Epithelial cell of prostate (primary cell): ENCODE measurements around the gene KIF17.
"Not testable (repeated sequence)": the region's sequence is repeated elsewhere in the genome, so short reads cannot be mapped to it uniquely, and the experiment has no call there.

Experiments used
- DNase-seq: peaks from one replicate; pipeline ENCODE4 v3.0.0-alpha.2; 2011; ENCODE audit warnings: low read depth, low spot score
- H3K27ac ChIP-seq: fragments of 450-650 bp; 2 replicates; pipeline ENCODE4 v1.5.1; 2017; ENCODE audit warnings: mild to moderate bottlenecking

Gene KIF17

GRCh38 chr1:20696397-20697333 lies 21.1 kb downstream of the KIF17 start:
- peak overlapping the region; percentile 50 for H3K27ac ChIP-seq

GRCh38 chr1:20695515-20695914 lies 22.3 kb downstream of the KIF17 start:
- H3K27ac ChIP-seq, result no peak overlapping the region
- no peak for DNase-seq

More at GRCh38 chr1:20696397-20697333, 21.1 kb downstream of the KIF17 start:
- peak; percentile 18 for DNase-seq

GRCh38 chr1:20693623-20694022 lies 24.2 kb downstream of the KIF17 start:
- H3K27ac ChIP-seq, result no peak overlapping the region
- no peak for DNase-seq

DNA sequence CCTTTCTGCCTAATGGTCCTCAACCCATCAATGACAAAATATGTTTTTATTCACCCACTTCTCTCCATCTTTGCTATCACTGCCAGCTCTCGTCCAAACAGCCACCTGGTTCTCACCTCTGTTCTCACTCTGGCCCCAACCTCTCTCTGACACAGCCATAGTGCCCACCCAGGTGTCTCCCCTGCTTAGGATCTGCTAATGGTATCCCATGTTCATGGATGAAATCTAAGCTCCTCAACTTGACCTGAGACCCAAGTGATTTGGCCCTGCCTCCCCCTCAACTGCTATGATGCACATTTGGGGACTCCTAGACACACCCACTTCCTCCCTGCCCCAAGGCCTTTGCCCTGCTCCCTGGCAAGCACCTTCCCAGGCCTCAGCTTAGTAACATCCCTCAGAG lies 25.9 kb downstream of the KIF17 start:
- H3K27ac ChIP-seq, result no peak overlapping the region
- no peak for DNase-seq

DNA sequence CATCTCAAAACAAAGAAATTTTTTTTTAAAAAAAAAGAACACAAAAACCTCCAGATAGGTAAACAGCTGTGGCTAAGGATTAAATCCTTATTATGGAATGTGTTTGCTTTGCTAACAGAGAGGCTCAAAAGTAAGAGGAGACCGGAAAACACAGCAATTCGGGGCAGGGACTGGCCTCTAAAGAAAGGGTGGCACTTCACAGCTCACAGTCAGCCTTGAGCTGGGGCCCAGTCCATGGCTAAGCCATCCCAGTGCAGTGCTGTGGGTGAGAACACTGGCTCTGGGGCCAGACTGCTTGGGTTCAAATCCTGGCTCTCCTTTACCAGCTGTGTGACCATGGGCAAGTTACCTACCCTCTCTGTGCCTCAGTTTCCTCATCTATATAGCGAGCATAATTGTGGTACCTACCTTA lies 28.2 kb downstream of the KIF17 start:
- DNase-seq, result no peak
- H3K27ac ChIP-seq, result no peak overlapping the region

GRCh38 chr1:20686883-20687725 lies 30.7 kb downstream of the KIF17 start:
- H3K27ac ChIP-seq, result no peak overlapping the region
- no peak for DNase-seq

DNA sequence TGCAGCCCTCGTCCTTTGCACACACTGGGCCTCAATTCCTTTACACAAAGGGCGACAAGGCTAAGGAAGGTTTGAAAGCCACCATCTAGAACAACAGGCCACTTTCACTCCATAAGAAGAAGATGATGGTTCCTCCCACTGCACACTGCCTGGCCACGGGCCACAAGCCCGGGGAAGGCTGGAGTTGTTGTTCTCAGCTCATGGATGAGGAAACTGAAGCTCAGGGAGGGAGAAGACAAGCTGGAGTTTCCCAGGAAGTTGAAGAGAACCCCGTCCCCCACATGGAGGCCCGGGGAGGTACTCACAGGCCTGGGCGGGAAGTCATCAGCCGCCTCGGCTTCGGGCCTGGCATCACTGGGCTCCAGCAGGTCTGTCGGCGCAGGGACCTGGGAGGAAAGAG lies 32.1 kb downstream of the KIF17 start:
- DNase-seq, result no peak

DNA sequence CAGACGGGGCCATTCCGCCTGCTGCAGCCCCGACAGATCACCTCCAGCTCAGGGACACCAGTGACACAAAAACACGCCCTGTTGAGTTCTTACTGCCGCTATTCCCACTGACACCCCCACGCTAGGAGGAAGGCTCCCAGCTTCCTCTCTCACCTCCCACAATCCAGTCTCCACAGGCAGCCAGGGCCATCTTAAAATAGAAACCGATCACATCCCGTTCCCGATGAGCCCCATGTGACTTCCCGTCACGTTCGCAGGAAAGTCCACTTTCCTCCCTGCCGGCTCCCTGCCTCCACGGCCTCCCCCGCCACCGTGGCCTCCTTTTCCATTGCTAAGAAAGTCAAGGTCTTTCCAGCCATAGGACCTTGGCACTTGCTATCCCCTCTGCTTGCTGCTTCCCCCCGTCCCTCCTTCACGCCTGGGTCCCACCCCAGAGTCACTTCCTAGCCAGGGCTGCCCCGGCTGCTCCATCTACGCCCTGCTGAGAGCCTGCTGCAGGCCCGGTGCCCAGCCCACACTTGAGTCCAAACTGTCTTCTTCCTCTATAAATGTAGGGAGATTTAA lies 32.6 kb downstream of the KIF17 start:
- no peak for DNase-seq
- H3K27ac ChIP-seq, result no peak overlapping the region

More for the DNA sequence above, 32.1 kb downstream of the KIF17 start:
- no peak overlapping the region for H3K27ac ChIP-seq

- no peak overlapping the region for H3K27ac ChIP-seq
- DNase-seq, result no peak
These were observed 33.2 kb downstream of the KIF17 start for GRCh38 chr1:20684651-20685050.

DNA sequence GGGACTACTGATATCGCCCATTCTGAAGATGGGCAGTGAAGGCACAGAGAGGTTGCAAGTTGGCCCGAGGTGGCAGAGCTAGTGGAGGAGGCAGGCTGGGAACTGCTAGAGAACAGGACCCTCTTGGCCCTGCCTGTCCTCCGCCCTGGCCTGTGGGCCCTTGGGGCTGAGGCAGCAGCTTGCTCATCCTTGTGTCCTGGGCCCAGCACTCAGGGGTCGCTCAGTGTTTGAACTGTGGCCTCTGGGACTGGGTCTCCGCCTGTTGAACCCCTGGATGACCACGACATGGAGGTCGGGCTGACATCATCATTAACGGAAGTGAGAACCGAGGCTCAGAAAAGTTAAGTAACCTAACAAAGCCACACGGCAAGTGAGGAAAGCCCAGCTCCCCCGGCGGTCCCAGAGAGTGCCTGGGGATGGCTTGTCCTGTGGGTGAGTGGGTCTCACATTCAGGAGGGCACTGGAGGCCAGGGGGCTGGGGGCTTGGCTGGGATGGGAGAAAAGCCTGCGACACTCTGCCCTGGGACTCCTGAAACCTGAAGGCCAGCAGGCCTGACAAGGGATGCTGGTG lies 33.7 kb downstream of the KIF17 start:
- DNase-seq, result no peak
- H3K27ac ChIP-seq, result no peak overlapping the region

DNA sequence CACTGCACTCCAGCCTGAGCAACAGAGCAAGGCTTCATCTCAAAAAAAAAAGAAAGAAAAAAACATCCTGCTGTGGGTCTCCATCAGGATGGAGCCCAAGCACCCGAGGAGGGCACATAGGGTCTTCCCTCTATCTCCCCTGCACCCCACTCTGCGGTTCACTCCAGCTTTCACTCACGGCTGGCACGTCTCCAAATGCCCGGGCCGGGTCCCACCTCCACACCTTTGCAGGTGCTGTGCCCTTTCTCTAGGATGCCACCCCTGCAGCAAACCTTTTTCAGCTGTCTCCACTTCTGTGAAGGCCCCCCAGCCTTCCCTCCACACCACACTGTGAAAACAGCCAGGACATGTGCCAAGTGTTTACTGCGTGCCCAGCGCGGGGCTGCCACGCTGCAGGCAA lies 34.2 kb downstream of the KIF17 start:
- no peak overlapping the region for H3K27ac ChIP-seq
- DNase-seq, result no peak

GRCh38 chr1:20682571-20683236 lies 35.1 kb downstream of the KIF17 start:
- DNase-seq, result no peak
- no peak overlapping the region for H3K27ac ChIP-seq

- no peak for DNase-seq
- H3K27ac ChIP-seq, result no peak overlapping the region
These were observed 35.8 kb downstream of the KIF17 start for GRCh38 chr1:20681999-20682398.

DNA sequence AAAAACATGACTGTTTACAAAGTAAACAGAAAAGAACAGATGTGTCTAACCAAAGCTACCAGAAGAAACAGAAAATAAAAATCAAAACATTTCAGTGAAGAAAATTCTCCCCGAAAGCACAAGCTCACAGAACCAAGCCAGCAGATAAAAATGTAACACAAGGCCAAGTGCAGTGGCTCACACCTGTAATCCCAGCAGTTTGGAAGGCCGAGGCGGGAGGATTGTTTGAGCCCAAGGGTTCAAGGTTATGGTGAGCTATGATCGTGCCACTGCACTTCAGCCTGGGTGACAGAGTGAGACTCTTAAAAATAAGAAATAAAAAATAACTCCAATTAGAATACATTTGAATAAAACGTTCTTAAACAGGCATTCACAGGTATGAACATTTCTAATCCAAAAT lies 37.5 kb downstream of the KIF17 start:
- no peak overlapping the region for H3K27ac ChIP-seq
- DNase-seq, result no peak

DNA sequence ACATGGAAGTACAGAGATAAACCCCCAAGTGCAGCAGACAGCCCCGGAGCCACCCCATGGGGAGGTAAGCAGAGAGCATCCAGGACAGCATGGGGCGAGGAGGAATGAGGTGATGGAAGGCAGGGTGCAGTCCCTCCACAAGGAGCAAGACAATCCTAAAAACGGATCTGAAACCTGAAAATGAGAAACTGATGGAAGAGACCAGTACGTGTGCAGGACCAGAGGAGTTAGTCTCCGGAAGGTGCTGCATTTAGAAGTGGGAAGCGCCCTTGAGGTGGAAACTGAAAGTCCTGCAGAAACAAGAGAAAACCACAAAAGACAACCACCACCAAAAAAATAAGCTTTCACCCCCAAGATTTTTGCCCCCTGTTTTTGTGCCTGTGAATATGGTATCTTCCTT lies 39.2 kb downstream of the KIF17 start:
- H3K27ac ChIP-seq, result no peak overlapping the region
- no peak for DNase-seq

- not testable (repeated sequence) for DNase-seq, H3K27ac ChIP-seq
These were observed 44.2 kb downstream of the KIF17 start for GRCh38 chr1:20673626-20674025.

DNA sequence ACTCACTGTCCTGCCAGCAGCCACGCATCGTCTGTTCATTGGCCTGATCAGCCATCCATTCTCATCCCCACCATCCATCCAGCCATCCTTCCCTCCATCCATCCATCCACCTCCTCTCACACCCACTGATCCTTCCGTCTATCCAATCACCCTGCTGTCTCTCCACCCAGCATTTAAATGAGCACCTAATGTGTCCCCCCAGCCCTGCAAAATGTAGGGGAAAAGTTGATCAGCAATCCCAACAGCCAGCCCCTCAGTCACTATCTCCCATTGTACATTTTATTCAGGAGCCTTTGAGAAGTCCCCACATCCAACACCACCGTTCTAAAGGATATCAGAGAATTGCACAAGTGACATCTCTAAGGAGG lies 45.6 kb downstream of the KIF17 start:
- no peak for DNase-seq
- no peak overlapping the region for H3K27ac ChIP-seq

DNA sequence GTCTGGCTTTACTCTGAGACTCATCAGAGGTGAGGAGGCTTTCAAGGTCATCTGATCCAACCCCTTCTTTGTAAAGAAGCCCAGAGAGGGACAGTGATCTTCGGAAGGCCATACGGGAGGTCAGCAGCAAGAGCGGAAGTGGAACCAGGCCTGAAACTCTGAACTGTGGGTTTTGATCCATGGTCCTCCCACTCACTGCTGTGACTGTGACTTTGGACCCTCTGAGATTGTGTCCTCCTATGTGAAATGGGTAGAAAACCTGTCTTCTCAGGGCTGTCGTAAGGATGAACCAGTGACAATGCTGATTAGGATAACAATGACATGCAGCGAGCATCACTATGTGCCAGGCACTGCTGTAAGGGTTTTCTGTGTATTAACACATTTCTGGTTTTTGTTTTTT lies 46.9 kb downstream of the KIF17 start:
- no peak for DNase-seq
- no peak overlapping the region for H3K27ac ChIP-seq

DNA sequence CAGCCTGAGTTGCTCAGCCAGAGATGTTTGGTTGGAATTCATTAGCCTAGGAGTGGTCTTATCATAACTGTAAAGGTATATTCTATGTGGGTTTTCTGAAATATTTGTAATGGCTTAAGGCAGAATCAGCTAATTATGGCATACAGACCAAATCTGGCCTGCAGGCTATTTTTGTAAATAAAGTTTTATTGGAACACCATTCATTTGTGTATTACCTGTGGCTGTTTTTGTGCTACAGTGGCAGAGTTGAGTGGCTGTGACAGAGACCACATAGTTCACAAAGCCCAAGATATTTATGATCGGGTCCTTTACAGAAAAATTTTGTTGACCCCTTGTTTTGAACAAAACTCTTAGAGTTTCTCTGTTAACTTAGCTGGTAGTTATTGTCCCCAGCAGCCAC lies 49.2 kb downstream of the KIF17 start:
- no peak for DNase-seq
- no peak overlapping the region for H3K27ac ChIP-seq

DNA sequence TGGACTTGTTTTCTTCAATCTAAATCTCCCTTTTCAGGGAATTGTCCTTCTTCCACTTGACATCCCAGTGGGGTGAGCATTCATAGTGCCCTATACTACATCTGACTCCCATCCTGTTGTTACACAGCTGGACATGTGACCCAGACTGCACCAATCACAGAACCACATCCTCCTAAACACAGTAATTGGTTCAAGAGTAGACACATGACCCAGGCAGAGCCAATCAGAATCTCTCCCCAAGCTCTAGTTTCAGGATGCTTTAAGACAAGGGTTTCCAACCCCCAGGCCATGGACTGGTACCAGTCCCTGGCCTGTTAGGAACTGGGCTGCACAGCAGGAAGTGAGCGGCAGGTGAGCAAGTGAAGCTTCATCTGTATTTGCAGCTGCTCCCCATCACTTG lies 51.0 kb downstream of the KIF17 start:
- no peak for DNase-seq
- H3K27ac ChIP-seq, result no peak overlapping the region
